ENCODE measurements around the gene MCF2L2. TPM values are rescaled to one million over a fixed set of nuclear protein-coding genes. Genes with fewer than 3 reads are reported as not detected.
A peak's percentile ranks its signal among the peaks of the same experiment; 100 is the strongest.

The MCF2L2 gene
- total RNA-seq, 1 donor from 2014 or later = 0.62 TPM

GRCh38 chr3:183313351-183313750, 115.1 kb downstream of the MCF2L2 start:
- ATAC-seq (peak; percentile 61 to 71), DNase-seq (no peak)
- Histone ChIP-seq H3K9me3 (no peaks in the 10 kb centered on the region), H3K4me1 (no peaks in the 10 kb centered on the region), H3K36me3 (no peaks in the 10 kb centered on the region), H3K27ac (no peak overlapping the region), H3K4me3 (no peak overlapping the region), H3K27me3 (ENCODE audit: low read depth) (no peaks in the 10 kb centered on the region)
- TF ChIP-seq CTCF (IDR thresholded peaks at IDR 0.05) = no peak
- intact Hi-C loops (cut with DNase I) = no loop called here

GRCh38 chr3:183312433-183312832, 116.0 kb downstream of the MCF2L2 start:
- DNase-seq (no peak), ATAC-seq (no peak)
- intact Hi-C loops (cut with DNase I) = no loop called here
- Histone ChIP-seq H3K27ac (no peak overlapping the region), H3K4me1 (no peaks in the 10 kb centered on the region), H3K36me3 (no peaks in the 10 kb centered on the region), H3K4me3 (no peak overlapping the region), H3K9me3 (no peaks in the 10 kb centered on the region), H3K27me3 (ENCODE audit: low read depth) (no peaks in the 10 kb centered on the region)
- no peak for TF ChIP-seq CTCF (IDR thresholded peaks at IDR 0.05)

GRCh38 chr3:183310936-183311335, 117.5 kb downstream of the MCF2L2 start:
- DNase-seq = no peak

DNA sequence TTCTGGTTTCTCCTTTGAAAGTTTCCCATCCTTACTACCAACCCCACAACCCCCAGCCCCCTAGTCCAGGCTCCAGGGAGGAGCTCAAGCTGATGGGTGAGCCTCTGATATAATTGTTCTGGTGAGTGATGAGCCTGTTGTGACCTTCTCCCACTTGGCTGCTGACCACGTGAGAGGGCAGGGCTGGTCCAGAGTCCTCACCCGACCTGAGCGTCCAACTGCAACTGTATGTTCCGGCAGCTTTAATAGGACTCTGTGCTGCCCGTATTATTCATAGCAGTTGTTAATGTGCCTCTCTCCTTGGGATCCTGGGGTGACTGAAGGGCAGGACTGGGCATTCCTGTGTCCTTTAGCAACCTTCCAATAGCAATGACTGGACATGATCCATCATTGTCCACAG, 119.1 kb downstream of the MCF2L2 start:
- Histone ChIP-seq H3K4me3 (no peak overlapping the region), H3K9me3 (no peaks in the 10 kb centered on the region), H3K36me3 (no peaks in the 10 kb centered on the region), H3K4me1 (peaks cover 5% of the 10 kb centered on the region), H3K27me3 (ENCODE audit: low read depth) (no peaks in the 10 kb centered on the region), H3K27ac (no peak overlapping the region)
- intact Hi-C loops (cut with DNase I) = no loop called here
- ATAC-seq = no peak
- no peak for TF ChIP-seq CTCF (IDR thresholded peaks at IDR 0.05)
- no peak for DNase-seq

More at GRCh38 chr3:183310936-183311335, 117.5 kb downstream of the MCF2L2 start:
- intact Hi-C loops (cut with DNase I) = no loop called here
- TF ChIP-seq CTCF (IDR thresholded peaks at IDR 0.05) = no peak
- Histone ChIP-seq H3K27me3 (ENCODE audit: low read depth) (no peaks in the 10 kb centered on the region), H3K36me3 (no peaks in the 10 kb centered on the region), H3K4me3 (no peak overlapping the region), H3K27ac (no peak overlapping the region), H3K9me3 (no peaks in the 10 kb centered on the region), H3K4me1 (peaks cover 5% of the 10 kb centered on the region)
- no peak for ATAC-seq

- Histone ChIP-seq H3K4me3 (no peak overlapping the region), H3K27me3 (ENCODE audit: low read depth) (no peaks in the 10 kb centered on the region), H3K9me3 (no peaks in the 10 kb centered on the region), H3K36me3 (no peaks in the 10 kb centered on the region), H3K4me1 (peaks cover 9% of the 10 kb centered on the region), H3K27ac (no peak overlapping the region)
- no peak for TF ChIP-seq CTCF (IDR thresholded peaks at IDR 0.05)
- ATAC-seq (no peak), DNase-seq (no peak)
- intact Hi-C loops (cut with DNase I) = no loop called here
Observed at GRCh38 chr3:183308751-183309150, 119.7 kb downstream of the MCF2L2 start.

DNA sequence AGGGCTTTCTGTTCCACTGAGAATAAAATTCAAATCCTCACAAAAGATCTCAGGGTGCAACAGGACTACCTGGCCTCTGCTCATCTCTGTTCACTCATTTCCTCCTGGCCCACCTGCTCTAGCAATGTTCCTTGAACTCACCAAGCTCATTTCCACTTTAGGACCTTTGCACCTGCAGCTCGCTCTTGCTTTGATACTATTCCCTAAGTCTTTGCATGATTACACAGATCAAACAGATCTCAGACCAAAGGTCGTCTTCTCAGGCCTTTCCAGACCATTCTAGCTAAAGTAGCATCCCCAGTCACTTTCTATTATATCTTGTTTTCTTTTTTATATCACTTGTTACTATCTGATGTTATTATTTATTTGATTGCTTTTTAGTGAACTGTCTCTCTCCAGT, 120.7 kb downstream of the MCF2L2 start:
- Histone ChIP-seq H3K27ac (no peak overlapping the region), H3K4me3 (no peak overlapping the region), H3K9me3 (no peaks in the 10 kb centered on the region), H3K27me3 (ENCODE audit: low read depth) (no peaks in the 10 kb centered on the region), H3K4me1 (peaks cover 9% of the 10 kb centered on the region), H3K36me3 (no peaks in the 10 kb centered on the region)
- intact Hi-C loops (cut with DNase I) = no loop called here
- DNase-seq (no peak), ATAC-seq (no peak)
- TF ChIP-seq CTCF (IDR thresholded peaks at IDR 0.05) = no peak
